ENCODE measurements around the gene ACTR5. TPM values are rescaled to one million over a fixed set of nuclear protein-coding genes. Genes with fewer than 3 reads are reported as not detected.
"Not testable (repeated sequence)": the region's sequence is repeated elsewhere in the genome, so short reads cannot be mapped to it uniquely, and the experiment has no call there.

The ACTR5 gene
- polyA plus RNA-seq, 4 donors: 4.7 to 7.9 (median 6.8) TPM

GRCh38 chr20:38779247-38780097, 31.2 kb downstream of the ACTR5 start:
- no peaks in the 10 kb centered on the region for H3K36me3 ChIP-seq (ENCODE audit: control insufficient read depth in 3 of 3, insufficient read depth in 2 of 3, low read depth in 1 of 3, low read length in 3 of 3)
- DNase-seq (peak; percentile 46 to 48), FAIRE-seq (no peak)
- no peaks in the 10 kb centered on the region for H3K27me3 ChIP-seq (ENCODE audit: control insufficient read depth in 3 of 3, insufficient read depth in 3 of 3, low read length in 3 of 3)
- peaks cover 0 to 5% (median 0%) of the 10 kb centered on the region in 3 donors for H3K4me1 ChIP-seq (ENCODE audit: control insufficient read depth in 3 of 3, insufficient read depth in 2 of 3, low read depth in 1 of 3, low read length in 2 of 3)
- WGBS, 3 donors: 34 to 58% (median 51%) methylated on average over 18 to 19 of the region's 19 CpGs
- no peaks in the 10 kb centered on the region for H3K9me3 ChIP-seq (ENCODE audit: control insufficient read depth in 2 of 2, insufficient read depth in 1 of 2, low read depth in 1 of 2, low read length in 1 of 2)
- H3K4me3 ChIP-seq (ENCODE audit: low read depth in 1 of 3, low read length in 3 of 3): no peak overlapping the region
- H3K27ac ChIP-seq (ENCODE audit: low read depth in 1 of 3, low read length in 2 of 3): no peak overlapping the region

DNA sequence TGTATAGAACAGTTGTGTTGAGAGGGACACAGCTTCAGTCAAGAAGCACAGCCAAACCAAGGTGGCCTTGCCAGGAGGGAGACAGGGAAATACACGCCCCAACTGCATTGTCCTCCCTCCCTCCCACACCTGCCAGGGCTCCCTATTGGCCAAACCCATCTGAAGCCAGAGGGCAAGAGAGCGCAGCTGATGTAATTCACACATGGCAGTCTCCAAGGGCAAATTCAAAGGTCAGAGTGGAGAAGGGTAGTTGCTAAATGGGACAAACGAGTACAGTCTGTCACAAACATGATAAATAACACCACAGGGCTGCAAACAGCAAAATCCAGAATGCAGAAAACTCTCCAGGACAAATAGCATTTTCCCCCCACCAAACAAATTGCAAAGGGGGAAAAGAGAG, 34.0 kb downstream of the ACTR5 start:
- Histone ChIP-seq H3K4me3 (ENCODE audit: low read depth in 1 of 3, low read length in 3 of 3) (no peak overlapping the region), H3K9me3 (ENCODE audit: control insufficient read depth in 2 of 2, insufficient read depth in 1 of 2, low read depth in 1 of 2, low read length in 1 of 2) (no peaks in the 10 kb centered on the region), H3K27me3 (ENCODE audit: control insufficient read depth in 3 of 3, insufficient read depth in 3 of 3, low read length in 3 of 3) (no peaks in the 10 kb centered on the region), H3K36me3 (ENCODE audit: control insufficient read depth in 3 of 3, insufficient read depth in 2 of 3, low read depth in 1 of 3, low read length in 3 of 3) (no peaks in the 10 kb centered on the region), H3K4me1 (ENCODE audit: control insufficient read depth in 3 of 3, insufficient read depth in 2 of 3, low read depth in 1 of 3, low read length in 2 of 3) (peaks cover 0 to 5% (median 0%) of the 10 kb centered on the region in 3 donors), H3K27ac (ENCODE audit: low read depth in 1 of 3, low read length in 2 of 3) (no peak overlapping the region)
- FAIRE-seq (no peak), DNase-seq (no peak)
- 46 to 62% (median 58%) methylated on average over 3 of the region's 3 CpGs for WGBS, 3 donors

DNA sequence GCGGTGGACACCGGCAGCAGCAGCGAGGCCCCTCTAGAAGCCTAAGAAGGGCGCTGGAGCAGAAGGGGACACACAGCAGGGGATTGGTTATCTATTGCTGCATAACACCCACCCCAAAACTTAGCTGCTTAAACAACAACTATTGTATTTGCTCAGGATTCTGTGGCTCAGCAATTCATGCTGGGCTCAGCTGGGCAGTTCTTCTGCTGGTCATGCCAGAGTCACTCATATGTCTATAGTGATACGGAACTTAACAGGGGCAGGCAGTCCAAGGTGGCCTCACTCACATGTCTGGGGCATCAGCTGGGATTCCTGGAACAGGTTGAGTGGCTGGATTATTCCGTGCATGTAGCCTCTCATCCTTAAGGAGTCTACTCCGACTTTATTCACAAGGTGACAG, 39.6 kb downstream of the ACTR5 start:
- H3K27me3 ChIP-seq (ENCODE audit: control insufficient read depth in 3 of 3, insufficient read depth in 3 of 3, low read length in 3 of 3): no peaks in the 10 kb centered on the region
- FAIRE-seq (no peak), DNase-seq (no peak)
- no peaks in the 10 kb centered on the region for H3K9me3 ChIP-seq (ENCODE audit: control insufficient read depth in 2 of 2, insufficient read depth in 1 of 2, low read depth in 1 of 2, low read length in 1 of 2)
- H3K4me1 ChIP-seq (ENCODE audit: control insufficient read depth in 3 of 3, insufficient read depth in 2 of 3, low read depth in 1 of 3, low read length in 2 of 3): no peaks in the 10 kb centered on the region
- no peak overlapping the region for H3K27ac ChIP-seq (ENCODE audit: low read depth in 1 of 3, low read length in 2 of 3)
- no peak overlapping the region for H3K4me3 ChIP-seq (ENCODE audit: low read depth in 1 of 3, low read length in 3 of 3)
- 85 to 93% (median 93%) methylated on average over 7 of the region's 7 CpGs for WGBS, 3 donors
- no peaks in the 10 kb centered on the region for H3K36me3 ChIP-seq (ENCODE audit: control insufficient read depth in 3 of 3, insufficient read depth in 2 of 3, low read depth in 1 of 3, low read length in 3 of 3)

DNA sequence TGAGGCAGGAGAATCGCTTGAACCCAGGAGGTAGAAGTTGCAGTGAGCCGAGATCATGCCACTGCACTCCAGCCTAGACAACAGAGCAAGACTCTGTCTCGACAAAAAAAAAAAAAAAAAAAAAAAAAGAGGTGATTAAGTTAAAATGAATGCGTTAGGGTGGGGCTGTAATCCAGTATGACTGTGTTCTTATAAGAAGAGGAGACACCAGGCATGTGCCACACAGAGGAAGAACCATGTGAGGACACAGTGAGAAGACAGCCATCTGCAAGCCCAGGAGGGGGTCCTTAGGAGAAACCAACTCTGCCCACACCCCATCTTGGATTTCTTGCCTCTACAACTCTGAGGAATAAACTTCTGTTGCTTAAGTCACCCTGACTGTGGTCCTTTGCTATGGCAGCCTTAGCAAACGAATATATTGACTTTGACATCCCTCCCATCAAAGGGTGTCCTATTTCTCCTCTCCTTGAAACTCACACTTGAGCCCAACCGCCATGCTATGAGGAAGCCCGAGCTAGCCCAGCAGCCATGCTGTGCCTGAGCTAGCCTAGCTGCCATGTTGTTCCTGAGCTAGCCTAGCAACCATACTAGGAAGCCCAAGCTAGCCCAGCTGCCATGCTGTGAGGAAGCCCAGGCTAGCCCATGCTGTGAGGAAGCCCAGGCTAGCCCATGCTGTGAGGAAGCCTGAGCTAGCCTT, 41.4 kb downstream of the ACTR5 start:
- no peak for FAIRE-seq
- Histone ChIP-seq H3K27ac (ENCODE audit: low read depth in 1 of 3, low read length in 2 of 3) (no peak overlapping the region), H3K27me3 (ENCODE audit: control insufficient read depth in 3 of 3, insufficient read depth in 3 of 3, low read length in 3 of 3) (no peaks in the 10 kb centered on the region), H3K4me3 (ENCODE audit: low read depth in 1 of 3, low read length in 3 of 3) (no peak overlapping the region), H3K36me3 (ENCODE audit: control insufficient read depth in 3 of 3, insufficient read depth in 2 of 3, low read depth in 1 of 3, low read length in 3 of 3) (no peaks in the 10 kb centered on the region), H3K4me1 (ENCODE audit: control insufficient read depth in 3 of 3, insufficient read depth in 2 of 3, low read depth in 1 of 3, low read length in 2 of 3) (no peaks in the 10 kb centered on the region), H3K9me3 (ENCODE audit: control insufficient read depth in 2 of 2, insufficient read depth in 1 of 2, low read depth in 1 of 2, low read length in 1 of 2) (no peaks in the 10 kb centered on the region)
- DNase-seq: no peak
- 66 to 79% (median 79%) methylated on average over 6 to 7 of the region's 7 CpGs for WGBS, 3 donors

GRCh38 chr20:38790200-38791053, 42.2 kb downstream of the ACTR5 start:
- no peaks in the 10 kb centered on the region for H3K27me3 ChIP-seq (ENCODE audit: control insufficient read depth in 3 of 3, insufficient read depth in 3 of 3, low read length in 3 of 3)
- DNase-seq (no peak), FAIRE-seq (no peak)
- H3K27ac ChIP-seq (ENCODE audit: low read depth in 1 of 3, low read length in 2 of 3): no peak overlapping the region
- 44 to 51% (median 45%) methylated on average over 16 of the region's 16 CpGs for WGBS, 3 donors
- no peak overlapping the region for H3K4me3 ChIP-seq (ENCODE audit: low read depth in 1 of 3, low read length in 3 of 3)
- no peaks in the 10 kb centered on the region for H3K9me3 ChIP-seq (ENCODE audit: control insufficient read depth in 2 of 2, insufficient read depth in 1 of 2, low read depth in 1 of 2, low read length in 1 of 2)
- H3K36me3 ChIP-seq (ENCODE audit: control insufficient read depth in 3 of 3, insufficient read depth in 2 of 3, low read depth in 1 of 3, low read length in 3 of 3): no peaks in the 10 kb centered on the region
- H3K4me1 ChIP-seq (ENCODE audit: control insufficient read depth in 3 of 3, insufficient read depth in 2 of 3, low read depth in 1 of 3, low read length in 2 of 3): no peaks in the 10 kb centered on the region

GRCh38 chr20:38791291-38791690, 43.0 kb downstream of the ACTR5 start:
- FAIRE-seq: no peak
- no peaks in the 10 kb centered on the region for H3K27me3 ChIP-seq (ENCODE audit: control insufficient read depth in 3 of 3, insufficient read depth in 3 of 3, low read length in 3 of 3)
- WGBS, 3 donors: 79 to 93% (median 87%) methylated on average over 3 of the region's 3 CpGs

DNA sequence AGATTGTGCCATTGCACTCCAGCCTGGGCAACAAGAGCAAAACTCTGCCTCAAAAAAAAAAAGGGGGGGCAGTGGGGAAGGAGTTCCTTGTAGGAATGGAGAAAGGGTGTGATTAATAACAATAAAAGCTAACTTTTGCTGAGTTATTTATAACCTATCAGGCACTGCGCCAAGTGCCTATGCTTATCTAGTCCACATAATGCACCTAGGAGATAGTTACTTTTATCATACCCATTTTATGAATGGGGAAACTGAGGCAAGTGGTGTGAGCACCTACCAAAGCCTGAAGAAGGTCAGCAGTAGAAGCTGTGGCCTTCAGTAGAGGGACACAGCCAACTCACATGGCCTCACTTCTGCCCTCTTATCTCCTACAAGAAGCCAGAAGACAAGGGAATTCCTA, 43.7 kb downstream of the ACTR5 start:
- DNase-seq (no peak), FAIRE-seq (no peak)
- 46 to 90% (median 56%) methylated on average over 1 of the region's 1 CpG for WGBS, 3 donors
- no peaks in the 10 kb centered on the region for H3K4me1 ChIP-seq (ENCODE audit: control insufficient read depth in 3 of 3, insufficient read depth in 2 of 3, low read depth in 1 of 3, low read length in 2 of 3)
- no peak overlapping the region for H3K27ac ChIP-seq (ENCODE audit: low read depth in 1 of 3, low read length in 2 of 3)
- no peaks in the 10 kb centered on the region for H3K9me3 ChIP-seq (ENCODE audit: control insufficient read depth in 2 of 2, insufficient read depth in 1 of 2, low read depth in 1 of 2, low read length in 1 of 2)
- H3K27me3 ChIP-seq (ENCODE audit: control insufficient read depth in 3 of 3, insufficient read depth in 3 of 3, low read length in 3 of 3): no peaks in the 10 kb centered on the region
- H3K36me3 ChIP-seq (ENCODE audit: control insufficient read depth in 3 of 3, insufficient read depth in 2 of 3, low read depth in 1 of 3, low read length in 3 of 3): no peaks in the 10 kb centered on the region
- no peak overlapping the region for H3K4me3 ChIP-seq (ENCODE audit: low read depth in 1 of 3, low read length in 3 of 3)

More at GRCh38 chr20:38791291-38791690, 43.0 kb downstream of the ACTR5 start:
- no peak for DNase-seq
- no peaks in the 10 kb centered on the region for H3K36me3 ChIP-seq (ENCODE audit: control insufficient read depth in 3 of 3, insufficient read depth in 2 of 3, low read depth in 1 of 3, low read length in 3 of 3)
- no peaks in the 10 kb centered on the region for H3K9me3 ChIP-seq (ENCODE audit: control insufficient read depth in 2 of 2, insufficient read depth in 1 of 2, low read depth in 1 of 2, low read length in 1 of 2)
- H3K4me3 ChIP-seq (ENCODE audit: low read depth in 1 of 3, low read length in 3 of 3): no peak overlapping the region
- H3K27ac ChIP-seq (ENCODE audit: low read depth in 1 of 3, low read length in 2 of 3): no peak overlapping the region
- no peaks in the 10 kb centered on the region for H3K4me1 ChIP-seq (ENCODE audit: control insufficient read depth in 3 of 3, insufficient read depth in 2 of 3, low read depth in 1 of 3, low read length in 2 of 3)

GRCh38 chr20:38794057-38794456, 45.8 kb downstream of the ACTR5 start:
- not testable (repeated sequence) for FAIRE-seq; H3K4me3 ChIP-seq (ENCODE audit: low read depth in 1 of 3, low read length in 3 of 3); H3K36me3 ChIP-seq (ENCODE audit: control insufficient read depth in 3 of 3, insufficient read depth in 2 of 3, low read depth in 1 of 3, low read length in 3 of 3); H3K27me3 ChIP-seq (ENCODE audit: control insufficient read depth in 3 of 3, insufficient read depth in 3 of 3, low read length in 3 of 3); H3K4me1 ChIP-seq (ENCODE audit: control insufficient read depth in 3 of 3, insufficient read depth in 2 of 3, low read depth in 1 of 3, low read length in 2 of 3); DNase-seq; H3K27ac ChIP-seq (ENCODE audit: low read depth in 1 of 3, low read length in 2 of 3); H3K9me3 ChIP-seq (ENCODE audit: control insufficient read depth in 2 of 2, insufficient read depth in 1 of 2, low read depth in 1 of 2, low read length in 1 of 2)
- 90 to 96% (median 92%) methylated on average over 5 of the region's 5 CpGs for WGBS, 3 donors

All from small intestine (tissue), 7 donors.